ENCODE data around the gene B4GALT2.

B4GALT2 gene

DNA sequence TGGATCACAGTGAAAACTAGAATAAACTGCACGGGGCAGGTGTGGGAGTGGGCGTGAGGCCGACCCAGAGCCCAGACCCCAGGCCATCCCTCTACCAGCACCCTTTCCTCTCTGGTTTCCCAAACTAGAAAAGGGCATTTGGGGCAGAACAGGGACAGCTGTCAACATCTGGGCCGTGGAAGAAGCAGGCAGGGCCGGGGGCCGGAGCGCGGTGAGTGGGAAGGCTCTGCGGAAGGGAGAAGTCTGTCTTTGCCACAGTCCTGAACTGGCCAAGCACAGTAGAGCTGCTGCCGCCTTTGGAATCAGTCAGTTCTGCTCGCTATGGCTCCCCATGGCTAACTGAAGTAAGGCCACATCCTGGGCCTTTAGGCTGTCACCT, 19.0 kb downstream of the B4GALT2 start:
- intact Hi-C loops (cut with DNase I; ENCODE audit: low total_unique reads): no loop called here
- H3K4me1 ChIP-seq: peaks cover 0 to 9% (median 0%) of the 10 kb centered on the region in 4 donors
- H3K27ac ChIP-seq: no peak overlapping the region
- H3K4me3 ChIP-seq: no peak overlapping the region
- no peaks in the 10 kb centered on the region for H3K9me3 ChIP-seq
- TF ChIP-seq, protein P1, sequence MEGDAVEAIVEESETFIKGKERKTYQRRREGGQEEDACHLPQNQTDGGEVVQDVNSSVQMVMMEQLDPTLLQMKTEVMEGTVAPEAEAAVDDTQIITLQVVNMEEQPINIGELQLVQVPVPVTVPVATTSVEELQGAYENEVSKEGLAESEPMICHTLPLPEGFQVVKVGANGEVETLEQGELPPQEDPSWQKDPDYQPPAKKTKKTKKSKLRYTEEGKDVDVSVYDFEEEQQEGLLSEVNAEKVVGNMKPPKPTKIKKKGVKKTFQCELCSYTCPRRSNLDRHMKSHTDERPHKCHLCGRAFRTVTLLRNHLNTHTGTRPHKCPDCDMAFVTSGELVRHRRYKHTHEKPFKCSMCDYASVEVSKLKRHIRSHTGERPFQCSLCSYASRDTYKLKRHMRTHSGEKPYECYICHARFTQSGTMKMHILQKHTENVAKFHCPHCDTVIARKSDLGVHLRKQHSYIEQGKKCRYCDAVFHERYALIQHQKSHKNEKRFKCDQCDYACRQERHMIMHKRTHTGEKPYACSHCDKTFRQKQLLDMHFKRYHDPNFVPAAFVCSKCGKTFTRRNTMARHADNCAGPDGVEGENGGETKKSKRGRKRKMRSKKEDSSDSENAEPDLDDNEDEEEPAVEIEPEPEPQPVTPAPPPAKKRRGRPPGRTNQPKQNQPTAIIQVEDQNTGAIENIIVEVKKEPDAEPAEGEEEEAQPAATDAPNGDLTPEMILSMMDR (IDR thresholded peaks at IDR 0.05): no peak
- no peaks in the 10 kb centered on the region for H3K27me3 ChIP-seq
- H3K36me3 ChIP-seq: peaks cover 0 to 45% (median 6%) of the 10 kb centered on the region in 3 donors
- DNase-seq: no peak

DNA sequence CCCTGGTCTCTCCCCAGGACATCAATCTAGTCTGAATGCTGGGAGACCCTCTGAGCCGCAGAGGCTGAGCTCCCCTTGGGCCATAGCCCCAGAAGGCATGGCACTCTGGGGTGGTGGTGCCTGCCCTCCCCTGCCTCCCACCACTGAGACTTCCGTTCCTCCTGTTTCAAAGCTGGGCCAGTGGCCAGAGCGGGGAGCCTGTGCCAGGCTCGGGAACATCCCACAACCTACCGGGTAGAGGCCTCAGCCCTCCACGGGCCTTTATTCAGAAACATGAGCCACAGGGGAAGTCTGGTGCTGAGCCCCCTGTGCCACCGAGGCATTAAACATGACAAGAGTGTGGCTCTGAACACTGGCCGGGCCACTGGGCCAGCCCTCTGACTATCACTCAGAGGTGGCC, 20.4 kb downstream of the B4GALT2 start:
- DNase-seq: no peak
- peaks cover 0 to 9% (median 0%) of the 10 kb centered on the region in 4 donors for H3K4me1 ChIP-seq
- TF ChIP-seq, protein P1 (IDR thresholded peaks at IDR 0.05): no peak
- H3K27ac ChIP-seq: no peak overlapping the region
- H3K36me3 ChIP-seq: peaks cover 0 to 48% (median 6%) of the 10 kb centered on the region in 3 donors
- H3K4me3 ChIP-seq: no peak overlapping the region
- intact Hi-C loops (cut with DNase I; ENCODE audit: low total_unique reads): no loop called here
- no peaks in the 10 kb centered on the region for H3K27me3 ChIP-seq
- H3K9me3 ChIP-seq: no peaks in the 10 kb centered on the region

DNA sequence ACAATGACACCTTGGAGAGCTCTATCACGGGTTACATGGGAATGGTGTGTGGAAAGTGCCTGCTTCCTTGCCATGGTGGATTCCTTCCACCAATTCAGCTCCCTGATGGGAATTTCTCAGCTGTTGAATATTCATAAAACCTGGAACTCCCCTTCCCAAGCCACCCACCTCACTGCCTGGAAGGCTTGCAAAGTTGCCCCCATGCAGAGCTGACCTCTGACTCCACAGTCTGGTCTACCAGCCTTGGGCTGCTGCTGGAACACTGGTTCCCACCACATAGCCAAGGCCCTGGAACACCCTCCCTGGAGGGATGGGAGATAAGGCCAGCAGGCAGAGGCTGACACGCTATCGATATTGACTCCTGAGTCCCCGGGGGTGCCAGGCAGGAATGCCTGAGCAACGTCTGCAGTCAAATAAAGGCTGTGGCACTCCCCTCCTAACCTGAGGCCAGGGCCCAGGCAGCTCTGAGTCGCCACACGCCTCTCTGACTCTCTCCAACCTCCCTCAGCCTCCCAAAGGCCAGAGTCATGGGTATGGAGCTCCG, 21.2 kb downstream of the B4GALT2 start:
- intact Hi-C loops (cut with DNase I; ENCODE audit: low total_unique reads): loop anchor here (5.0 kb wide), 1 partner anchor 37 kb away; no protein-coding TSS in a partner anchor
- no peak for DNase-seq
- TF ChIP-seq, protein P1 (IDR thresholded peaks at IDR 0.05): no peak

DNA sequence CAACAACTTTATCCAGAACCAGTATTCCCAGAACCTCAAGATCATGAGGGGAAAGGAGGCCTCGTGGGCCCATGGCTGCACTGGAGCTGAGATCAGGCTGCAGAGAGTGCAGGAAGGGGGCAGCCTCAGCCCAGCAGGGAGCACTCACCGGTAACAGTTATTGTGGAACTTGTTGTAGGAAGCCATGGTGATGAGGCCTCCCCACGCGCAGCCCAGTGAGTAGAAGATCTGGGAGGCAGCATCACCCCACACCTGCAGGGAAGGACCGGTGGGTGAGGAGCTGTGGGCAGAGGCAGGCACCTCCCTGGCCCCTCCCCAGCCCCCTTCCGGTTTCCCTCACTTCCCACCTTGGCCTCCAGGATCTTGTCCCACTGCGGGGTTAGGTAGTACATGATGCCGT, 23.2 kb downstream of the B4GALT2 start:
- DNase-seq: no peak
- intact Hi-C loops (cut with DNase I; ENCODE audit: low total_unique reads): loop anchor here (5.0 kb wide), 1 partner anchor 35 kb away; no protein-coding TSS in a partner anchor

More for the DNA sequence above, 21.2 kb downstream of the B4GALT2 start:
- H3K9me3 ChIP-seq: no peaks in the 10 kb centered on the region
- H3K27ac ChIP-seq: no peak overlapping the region
- no peaks in the 10 kb centered on the region for H3K27me3 ChIP-seq
- peaks cover 0 to 9% (median 0%) of the 10 kb centered on the region in 4 donors for H3K4me1 ChIP-seq
- H3K4me3 ChIP-seq: no peak overlapping the region
- peaks cover 0 to 48% (median 6%) of the 10 kb centered on the region in 3 donors for H3K36me3 ChIP-seq

DNA sequence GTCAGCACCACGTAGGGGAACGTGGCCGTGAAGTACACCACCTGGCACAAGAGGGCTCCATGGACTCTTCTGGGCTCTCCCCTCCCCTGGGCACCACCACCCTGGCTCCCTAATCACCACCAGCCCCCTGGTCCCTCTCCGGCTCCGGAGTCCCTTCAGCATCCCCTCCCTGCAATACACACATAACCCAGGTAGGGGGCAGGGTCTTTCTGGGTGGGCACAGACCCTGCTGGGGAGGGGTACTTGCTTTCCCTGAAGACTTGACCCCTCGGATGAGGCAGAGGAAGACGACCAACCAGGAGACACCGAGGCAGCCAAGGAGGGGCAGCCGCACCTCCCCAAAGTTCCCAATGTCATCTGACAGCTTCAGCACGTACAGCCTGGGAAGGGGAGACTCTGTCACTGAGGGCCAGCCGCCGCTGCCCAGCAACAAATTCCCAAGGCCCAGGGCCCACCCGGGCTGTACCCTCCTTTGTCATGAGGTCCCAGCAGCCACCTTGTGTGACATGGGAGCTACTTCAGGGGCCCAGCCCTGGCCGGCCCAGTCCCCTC, 23.7 kb downstream of the B4GALT2 start:
- intact Hi-C loops (cut with DNase I; ENCODE audit: low total_unique reads): loop anchor here (5.0 kb wide), 1 partner anchor 35 kb away; no protein-coding TSS in a partner anchor

More for the DNA sequence above, 23.2 kb downstream of the B4GALT2 start:
- Histone ChIP-seq H3K9me3 (no peaks in the 10 kb centered on the region), H3K27me3 (no peaks in the 10 kb centered on the region), H3K4me3 (no peak overlapping the region), H3K36me3 (peaks cover 0 to 48% (median 6%) of the 10 kb centered on the region in 3 donors), H3K4me1 (peaks cover 0 to 5% (median 4%) of the 10 kb centered on the region in 4 donors), H3K27ac (no peak overlapping the region)
- TF ChIP-seq, protein P1 (IDR thresholded peaks at IDR 0.05): no peak

More for the DNA sequence above, 23.7 kb downstream of the B4GALT2 start:
- TF ChIP-seq, protein P1 (IDR thresholded peaks at IDR 0.05): no peak
- Histone ChIP-seq H3K27me3 (no peaks in the 10 kb centered on the region), H3K4me3 (no peak overlapping the region), H3K27ac (no peak overlapping the region), H3K36me3 (peaks cover 0 to 48% (median 6%) of the 10 kb centered on the region in 3 donors), H3K4me1 (peaks cover 0 to 5% (median 4%) of the 10 kb centered on the region in 4 donors), H3K9me3 (no peaks in the 10 kb centered on the region)
- DNase-seq: no peak
